Mesenteric fat pad (tissue), 1 donor: Measurements from ENCODE around the gene LDLRAD3. TPM values are rescaled to one million over a fixed set of nuclear protein-coding genes. Genes with fewer than 3 reads are reported as not detected.
"Not testable (repeated sequence)": the region's sequence is repeated elsewhere in the genome, so short reads cannot be mapped to it uniquely, and the experiment has no call there.

Experiments used
- DNase-seq: peaks from one replicate; pipeline ENCODE4 v3.0.0-alpha.2; 2020; ENCODE audit warnings: low spot score
- total RNA-seq: library from RNA; stranded (reverse); fragmentation: NEBNext Ultra II Directional; extraction: Animal tissue kit (Norgen Biotek cat#: 25700); gene quantifications from one replicate; pipeline ENCODE4 v1.2.1, GENCODE V29; 2021
- donor health status: DM: yes; HTN: yes; CAD: no.

LDLRAD3 gene
- total RNA-seq, 1 donor from 2014 or later, result 69.2 TPM

- no peak for DNase-seq
These were observed 47.0 kb downstream of the LDLRAD3 start for GRCh38 chr11:35990816-35991215.

GRCh38 chr11:35992548-35992947, 48.7 kb downstream of the LDLRAD3 start:
- DNase-seq, result no peak

- DNase-seq, result no peak
These were observed 50.6 kb downstream of the LDLRAD3 start for GRCh38 chr11:35994421-35994820.

GRCh38 chr11:35995681-35996271, 51.9 kb downstream of the LDLRAD3 start:
- DNase-seq, result no peak

DNA sequence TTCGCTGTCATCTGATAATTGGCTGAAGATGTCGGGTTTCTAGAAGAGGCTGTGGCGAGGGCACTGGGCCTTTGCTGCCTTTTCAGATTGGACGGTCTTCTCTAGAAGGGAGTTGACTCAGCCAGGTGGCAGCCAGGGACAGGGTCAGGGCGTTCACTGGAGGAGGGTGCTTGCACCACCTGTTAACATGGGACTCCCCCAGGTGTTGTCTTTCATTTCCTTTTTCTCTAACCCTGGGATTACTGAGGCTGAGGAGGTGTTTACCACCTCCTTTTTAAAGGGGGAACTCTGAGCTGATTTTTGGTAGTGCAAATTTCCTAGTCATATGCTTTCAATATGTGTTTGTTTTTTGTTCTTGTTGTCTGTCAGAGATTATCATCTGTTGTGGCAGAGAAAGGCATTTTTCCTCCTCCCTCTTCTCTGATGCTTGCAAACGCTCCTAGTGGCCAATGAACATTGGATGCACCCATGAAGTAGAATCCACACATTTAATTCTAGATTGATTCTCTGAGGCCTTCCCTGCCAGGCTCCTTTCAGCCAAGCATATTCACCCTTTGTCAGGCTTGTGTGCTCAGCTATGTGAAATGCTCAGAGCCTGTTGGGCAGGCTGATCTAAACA, 54.1 kb downstream of the LDLRAD3 start:
- no peak for DNase-seq

- DNase-seq, result no peak
These were observed 54.8 kb downstream of the LDLRAD3 start for GRCh38 chr11:35998634-35999033.

- DNase-seq, result no peak
These were observed 56.8 kb downstream of the LDLRAD3 start for GRCh38 chr11:36000616-36001190.

- no peak for DNase-seq
These were observed 58.3 kb downstream of the LDLRAD3 start for GRCh38 chr11:36002196-36002595.

- DNase-seq, result no peak
These were observed 58.9 kb downstream of the LDLRAD3 start for GRCh38 chr11:36002796-36003195.

DNA sequence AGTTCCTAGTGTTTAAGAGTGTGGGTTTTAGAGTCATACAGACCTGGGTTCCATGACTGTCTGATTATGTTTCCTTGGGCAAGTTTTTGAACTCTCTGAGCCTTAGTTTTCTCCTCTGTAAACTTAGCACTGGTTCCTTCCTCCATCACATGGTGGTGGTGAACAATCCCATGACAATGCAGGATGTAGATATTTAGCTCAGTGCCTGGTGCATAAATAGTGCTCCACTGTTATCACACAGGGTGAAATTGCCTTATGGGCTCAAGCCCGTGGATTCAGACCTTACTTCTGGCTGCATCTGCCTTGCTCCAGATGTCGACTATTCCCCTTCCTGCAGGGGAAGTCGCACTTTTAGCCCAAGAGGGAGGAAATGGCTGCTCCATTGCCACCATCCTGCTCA, 62.7 kb downstream of the LDLRAD3 start:
- DNase-seq, result no peak

DNA sequence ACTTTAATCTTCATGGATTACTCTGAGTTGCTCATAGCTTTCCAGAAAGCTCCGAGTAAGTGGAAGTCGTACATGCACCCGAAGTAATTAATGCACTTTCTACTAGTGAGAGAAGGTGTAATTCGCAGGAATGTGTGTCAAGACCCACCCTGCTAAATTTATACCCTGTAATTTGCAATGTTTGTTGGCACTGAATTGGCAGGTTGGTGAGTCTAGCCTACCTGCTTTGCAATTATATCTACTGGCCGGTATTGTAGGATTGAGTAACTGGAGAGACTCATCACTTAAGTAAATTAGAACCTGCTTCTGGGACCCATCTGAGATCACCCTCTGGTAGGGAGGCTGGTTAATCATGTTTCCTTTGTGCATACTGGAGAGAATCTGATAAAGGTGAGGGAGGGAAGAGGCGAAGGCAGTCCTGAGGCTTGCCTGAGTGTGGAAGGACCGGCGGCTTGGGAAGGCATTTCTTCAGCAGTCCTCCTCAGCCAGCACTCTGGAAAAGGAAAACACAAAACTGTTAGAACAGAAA, 63.3 kb downstream of the LDLRAD3 start:
- DNase-seq, result no peak

GRCh38 chr11:36008584-36008983, 64.7 kb downstream of the LDLRAD3 start:
- DNase-seq, result no peak

DNA sequence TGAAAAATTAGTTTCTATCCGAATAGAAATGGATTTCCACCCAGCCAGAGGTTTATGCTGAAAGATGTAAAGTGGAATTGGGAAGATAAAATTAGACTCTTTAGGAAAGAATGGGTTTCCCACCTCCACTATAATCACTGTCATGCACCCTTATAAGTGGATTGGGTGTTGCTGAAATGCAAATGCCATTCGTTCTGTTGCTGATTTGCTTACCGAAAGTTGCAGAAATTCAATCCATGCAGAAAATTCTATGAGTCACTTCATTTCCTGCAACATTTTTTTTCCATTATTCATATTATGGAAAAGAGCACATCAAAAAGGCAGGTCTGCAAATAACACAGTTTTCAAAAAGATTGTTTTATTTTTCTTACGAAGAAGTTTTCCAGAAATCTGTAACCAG, 65.6 kb downstream of the LDLRAD3 start:
- no peak for DNase-seq

GRCh38 chr11:36010010-36010740, 66.3 kb downstream of the LDLRAD3 start:
- no peak for DNase-seq

DNA sequence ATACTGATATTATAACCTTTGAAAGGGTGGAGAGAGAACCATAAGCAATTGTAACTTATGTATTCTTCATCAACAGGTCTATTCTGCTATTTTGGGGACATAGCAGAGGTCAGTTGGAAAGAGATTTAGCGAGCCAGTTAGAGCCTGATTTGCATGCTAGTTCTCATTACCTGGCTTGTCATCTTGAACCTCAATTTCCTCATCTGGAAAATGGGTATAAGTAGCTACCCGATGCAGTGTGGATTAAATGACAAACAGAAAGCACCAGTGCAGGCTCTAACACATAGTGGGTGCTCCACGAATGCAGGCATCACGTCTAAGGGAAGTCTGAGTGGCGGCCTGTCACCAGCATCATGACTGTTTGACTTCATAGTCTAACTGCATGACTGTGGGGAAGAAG, 67.7 kb downstream of the LDLRAD3 start:
- no peak for DNase-seq

DNA sequence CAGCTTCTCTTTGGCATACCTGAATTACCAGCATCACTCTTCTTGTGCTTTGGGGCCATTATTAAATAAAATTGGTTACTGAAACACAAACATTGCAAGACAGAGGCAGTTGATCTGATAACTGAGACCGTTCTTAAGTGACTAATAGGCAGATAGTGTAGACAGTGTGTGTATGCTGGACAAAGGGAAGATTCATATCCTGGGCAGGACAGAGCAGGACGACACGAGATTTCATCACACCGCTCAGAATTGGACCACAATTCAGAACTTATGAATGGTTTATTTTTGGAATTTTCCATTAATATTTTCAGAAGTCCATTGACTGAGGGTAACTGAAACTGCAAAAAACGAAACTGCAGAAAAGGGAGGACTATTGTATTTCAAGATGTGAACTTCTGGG, 68.6 kb downstream of the LDLRAD3 start:
- no peak for DNase-seq

DNA sequence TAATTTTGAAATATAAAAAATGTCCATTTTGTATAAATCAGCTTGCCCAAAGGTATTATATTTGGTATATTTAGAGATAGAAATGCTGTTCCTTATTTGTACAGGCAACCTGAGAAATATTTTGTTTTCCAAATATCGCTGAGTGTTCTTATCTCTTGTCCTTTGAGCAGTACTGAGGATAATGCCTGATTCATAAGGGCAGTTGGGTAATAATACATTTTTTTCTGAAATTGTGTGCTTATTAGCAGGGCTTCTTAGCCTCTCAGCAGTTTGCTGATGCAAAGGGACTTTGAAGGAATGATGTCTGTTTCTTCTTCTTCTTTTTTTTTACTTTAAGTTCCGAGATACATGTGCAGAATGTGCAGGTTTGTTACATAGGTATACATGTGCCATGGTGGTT, 69.1 kb downstream of the LDLRAD3 start:
- no peak for DNase-seq

- not testable (repeated sequence) for DNase-seq
These were observed 69.6 kb downstream of the LDLRAD3 start for GRCh38 chr11:36013446-36013845.

- DNase-seq, result no peak
These were observed 70.4 kb downstream of the LDLRAD3 start for GRCh38 chr11:36013950-36014897.

- DNase-seq, result no peak
These were observed 71.2 kb downstream of the LDLRAD3 start for GRCh38 chr11:36014898-36015665.
